HG03521 (cell line): ENCODE data around the gene FTHL17.

Experiments
- ATAC-seq: cut with Tn5 transposase; IDR thresholded peaks from one replicate; pipeline ENCODE4 v1.9.1; 2021; ENCODE audit warnings: mild to moderate bottlenecking, moderate library complexity; ENCODE audit not compliant: unreplicated experiment

The FTHL17 gene

DNA sequence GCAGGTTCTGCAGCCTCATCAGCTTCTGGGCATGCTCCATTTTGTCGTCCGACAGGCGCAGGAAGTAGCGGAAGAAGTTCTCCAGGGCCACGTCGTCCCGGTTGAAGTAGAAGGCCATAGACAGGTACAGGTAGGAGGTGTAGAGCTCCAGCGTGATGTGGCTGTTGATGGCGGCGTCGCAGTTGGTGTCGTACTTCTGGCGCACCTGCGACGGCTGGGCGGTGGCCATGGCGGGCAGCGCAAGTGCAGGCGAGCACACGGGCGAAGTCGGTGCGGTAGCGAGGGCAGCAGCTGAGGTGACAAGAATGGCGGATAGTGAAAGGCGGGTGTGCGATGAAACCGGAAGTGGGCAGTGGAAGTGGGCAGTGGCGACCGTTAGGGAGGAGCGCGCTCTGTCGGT is at the start of gene FTHL17:
Gene FTHL17, minus strand, starts transcription at position 317 of the 400 bp plus-strand sequence. Its CDS starts 88 bp downstream, at position 229.
- no peak for ATAC-seq

DNA sequence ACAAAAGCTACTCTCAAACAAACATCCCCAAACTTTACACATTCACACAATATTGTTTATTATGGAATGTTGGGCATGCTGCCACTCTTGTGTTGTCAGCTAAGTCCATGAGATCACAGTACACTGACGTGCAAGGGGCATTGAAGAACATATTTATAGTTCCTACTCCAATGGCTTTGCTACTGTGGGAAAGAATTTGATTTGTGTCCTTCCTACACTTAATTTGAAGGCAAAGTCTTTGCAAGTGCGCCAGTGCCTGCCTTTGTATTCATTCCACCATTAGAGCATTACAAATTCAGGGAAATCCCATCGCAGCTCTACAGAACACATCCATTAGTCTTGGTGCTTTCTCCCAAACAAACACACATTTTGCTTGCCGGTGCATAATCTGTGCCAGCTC is 45.4 kb upstream of the FTHL17 start:
- ATAC-seq: no peak

DNA sequence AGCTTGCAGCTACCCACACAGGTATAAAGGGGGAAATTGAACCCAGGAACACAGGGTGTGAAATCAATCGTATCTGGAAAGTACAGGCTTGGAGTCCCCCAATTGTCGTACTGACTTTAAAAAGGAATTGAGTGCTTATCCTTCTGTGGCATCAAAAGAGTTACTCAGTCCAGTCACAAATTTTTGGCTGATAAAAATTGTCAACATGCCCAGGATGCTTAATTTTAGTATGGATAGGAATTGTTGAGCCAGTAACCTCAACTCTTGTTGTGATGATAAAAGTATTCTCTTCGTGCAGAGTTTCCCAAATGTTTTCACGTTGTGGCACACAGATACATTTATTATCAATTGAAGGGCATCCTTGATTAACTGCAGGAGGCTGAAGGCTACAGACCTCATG is 43.6 kb upstream of the FTHL17 start:
- no peak for ATAC-seq

DNA sequence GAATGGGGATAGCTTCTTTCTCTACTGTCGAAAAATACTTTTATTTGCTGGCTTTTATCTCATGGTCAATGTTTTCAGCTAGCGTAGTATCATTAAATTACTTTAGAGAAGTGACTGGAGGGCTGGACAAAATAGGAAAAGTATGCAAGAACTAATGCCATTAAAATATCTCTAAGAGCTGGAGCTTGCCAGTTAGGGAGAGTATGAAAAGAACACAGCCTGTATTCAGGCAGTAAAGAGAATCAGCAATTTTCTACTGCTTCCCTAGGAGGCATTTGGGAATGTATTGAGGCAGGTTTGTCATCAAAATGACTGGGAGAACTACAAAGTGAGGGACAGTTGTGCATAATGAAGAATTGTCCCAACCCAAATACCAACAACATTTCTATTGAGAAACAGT is 43.0 kb upstream of the FTHL17 start:
- no peak for ATAC-seq

DNA sequence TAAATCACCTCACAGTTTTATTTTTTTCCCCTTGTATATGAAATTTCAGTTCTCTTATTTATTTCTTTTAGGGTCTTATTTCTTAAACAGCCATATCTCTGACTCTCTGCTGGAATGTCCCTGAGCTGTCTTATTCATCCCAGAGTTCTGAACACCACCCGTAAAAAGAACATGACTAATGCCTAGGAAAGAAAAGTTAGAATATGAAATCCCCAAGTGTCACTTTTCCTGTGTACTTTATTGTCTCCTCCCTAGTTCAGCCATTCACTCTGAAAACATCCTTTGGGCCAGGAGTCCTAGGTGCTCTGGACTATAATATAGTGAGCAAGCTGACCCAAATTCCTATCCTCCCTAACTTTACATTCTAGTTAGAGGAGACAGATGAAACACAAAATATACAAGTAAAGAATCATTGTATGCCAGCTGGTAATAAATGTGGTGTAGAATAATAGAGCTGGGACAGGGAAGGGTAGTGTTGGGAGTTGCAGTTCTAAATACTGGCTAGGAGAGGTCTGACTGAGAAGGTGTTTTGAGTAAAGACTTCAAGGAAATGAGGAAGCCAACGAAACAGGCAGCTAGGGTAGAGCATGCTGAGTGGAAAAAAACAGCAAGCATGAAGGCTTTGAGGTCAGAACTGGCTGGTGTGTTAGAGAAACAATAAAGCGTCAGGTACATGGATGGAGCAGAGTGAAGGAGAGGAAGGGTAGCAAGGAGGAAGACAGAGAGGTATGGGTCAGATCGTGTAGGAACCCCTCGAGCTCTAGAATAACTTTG is 40.6 kb upstream of the FTHL17 start:
- no peak for ATAC-seq

DNA sequence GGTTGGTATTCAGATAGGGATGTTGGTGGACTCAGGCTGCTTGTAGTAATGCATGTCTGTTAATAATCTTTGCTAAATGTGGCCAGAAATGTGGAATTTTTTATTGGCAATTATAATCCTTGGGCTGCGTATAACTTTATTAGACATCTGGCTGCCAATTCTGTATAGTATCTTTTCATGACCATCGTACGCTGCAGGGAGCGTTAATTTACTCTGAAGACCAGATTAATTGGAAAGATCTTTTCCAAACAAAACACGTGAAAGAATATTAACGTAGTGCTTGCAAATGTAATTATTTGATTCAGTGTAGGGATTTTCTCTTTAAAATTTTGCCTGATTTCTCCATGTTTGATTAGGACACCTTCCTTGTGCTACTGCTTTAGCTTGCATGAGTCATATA is 38.8 kb upstream of the FTHL17 start:
- ATAC-seq: no peak

DNA sequence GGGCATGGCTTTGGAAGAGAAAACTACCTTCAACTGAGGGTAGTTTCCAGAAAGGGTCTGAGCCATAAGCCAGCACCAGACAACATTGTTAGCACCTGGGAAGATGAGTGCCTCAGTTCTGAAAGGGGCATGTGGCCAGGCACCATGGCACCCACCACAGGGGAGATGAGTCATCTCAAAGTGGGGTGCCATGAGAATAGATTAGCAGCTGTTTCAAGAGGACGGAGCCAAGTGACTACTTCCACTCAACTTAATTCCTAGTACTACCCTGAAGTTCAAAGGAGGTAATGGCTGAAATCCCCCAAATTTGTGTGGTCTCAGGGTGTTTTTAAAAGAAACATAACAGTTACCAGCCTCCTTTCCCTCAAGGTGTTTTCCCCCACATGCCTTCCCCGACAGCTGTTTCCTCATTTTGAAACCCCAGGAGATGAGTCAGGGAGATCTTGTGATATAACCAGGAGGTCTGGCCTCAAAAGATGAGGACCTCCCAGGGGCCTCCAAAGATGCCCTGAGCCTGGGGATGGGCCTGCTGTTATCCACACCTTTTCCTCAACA is 27.8 kb upstream of the FTHL17 start:
- ATAC-seq: peak; percentile 67

DNA sequence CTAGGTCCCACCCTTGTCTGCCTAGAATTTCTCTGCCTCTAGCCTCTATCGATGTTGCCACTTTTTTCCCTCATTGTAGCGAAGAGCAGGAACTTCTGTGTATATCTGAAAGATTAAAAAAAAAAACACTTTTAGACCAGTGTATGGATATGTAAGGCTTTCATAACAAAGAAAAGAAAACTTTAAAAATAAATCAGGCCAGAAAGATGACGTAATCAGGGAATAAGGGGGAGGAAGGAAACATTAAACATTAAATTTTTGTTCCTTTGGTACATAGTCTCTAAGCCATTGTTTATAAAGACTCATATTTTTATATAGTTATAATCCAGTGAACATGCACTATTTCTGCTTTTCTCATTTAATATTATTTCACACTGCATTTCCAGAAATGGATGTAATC is 26.2 kb upstream of the FTHL17 start:
- ATAC-seq: no peak

DNA sequence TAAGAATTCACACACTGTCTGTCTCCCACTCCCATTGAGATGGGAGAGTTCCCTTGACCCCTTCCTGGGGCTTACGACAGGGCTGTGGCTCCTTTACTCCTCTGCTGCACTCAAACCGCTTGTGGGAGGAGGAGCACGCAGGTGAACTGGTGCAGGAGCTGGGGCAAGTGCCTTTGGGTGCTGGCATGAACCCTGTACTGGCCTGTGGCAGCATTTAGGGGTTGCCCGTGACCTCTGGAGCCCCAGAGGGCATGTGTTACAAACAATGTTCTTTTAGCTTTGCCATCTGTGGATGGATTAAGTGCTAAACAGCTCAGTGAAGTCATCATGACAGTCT is 21.8 kb upstream of the FTHL17 start:
- no peak for ATAC-seq

DNA sequence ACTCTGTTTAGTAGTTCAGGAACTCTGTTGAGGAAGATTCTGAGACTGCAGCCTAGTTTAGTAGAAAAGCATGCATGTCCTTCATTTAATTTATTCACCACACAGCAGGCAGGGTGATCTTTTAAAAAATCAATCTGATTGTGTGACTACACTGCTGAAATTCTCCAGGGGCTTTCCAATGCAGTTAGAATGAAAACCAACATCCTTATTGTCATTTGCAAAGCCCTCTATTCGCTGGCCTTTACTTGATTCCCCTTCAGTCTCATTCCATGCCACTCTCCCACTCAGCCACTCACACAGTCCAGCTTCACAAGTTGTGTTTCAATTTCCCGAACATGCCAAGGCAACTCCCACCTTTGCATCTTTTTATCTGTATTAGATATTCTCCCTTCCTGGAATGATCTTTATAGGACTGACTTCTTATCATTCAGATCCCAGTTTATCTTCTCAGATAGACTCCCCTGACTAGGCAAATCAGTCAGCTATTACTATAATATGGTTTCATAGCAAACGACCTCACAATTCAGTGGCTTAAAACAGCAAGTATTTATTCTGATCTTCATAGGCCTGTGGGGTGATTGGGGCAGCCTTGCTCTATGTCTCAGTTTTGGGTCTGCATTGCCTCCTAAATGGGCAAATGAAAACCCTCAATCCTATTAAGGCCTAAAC is 21.3 kb upstream of the FTHL17 start:
- no peak for ATAC-seq

DNA sequence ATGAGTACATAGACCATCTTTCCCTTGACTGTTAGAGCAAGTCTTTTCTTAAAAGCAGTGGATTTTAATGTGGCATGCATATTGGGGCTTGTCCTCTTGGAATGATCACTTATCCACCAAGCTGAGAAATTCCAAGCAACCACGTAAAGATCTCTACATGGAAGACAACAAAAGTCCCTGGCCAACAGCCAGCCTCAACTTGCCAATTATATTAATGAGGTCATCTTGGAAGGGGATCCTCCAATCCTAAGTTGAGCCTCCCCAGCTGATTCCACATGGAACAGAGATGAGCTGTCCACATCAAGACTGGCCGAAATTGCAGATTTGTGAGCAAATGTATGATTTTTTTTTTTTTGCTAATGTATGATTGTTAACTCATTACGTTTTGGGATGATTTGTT is 20.6 kb upstream of the FTHL17 start:
- no peak for ATAC-seq

DNA sequence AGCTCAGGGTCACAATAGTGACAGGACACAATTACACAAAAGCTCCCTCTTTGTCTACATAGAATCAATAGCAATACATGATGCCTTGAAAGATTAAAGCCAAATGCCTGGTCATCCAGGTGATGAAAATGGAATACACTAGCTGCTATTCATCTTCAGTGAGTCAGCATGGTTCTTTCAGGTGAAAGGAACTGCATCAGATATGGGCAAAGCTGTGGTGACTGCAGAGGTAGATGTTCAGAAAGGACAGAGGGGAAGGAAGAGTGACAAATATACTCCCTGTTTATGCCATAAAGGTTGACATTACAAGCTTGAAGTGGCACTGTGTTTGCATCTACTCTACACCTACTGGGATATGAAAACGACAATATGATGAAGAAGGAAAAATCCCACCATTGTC is 20.0 kb upstream of the FTHL17 start:
- no peak for ATAC-seq

DNA sequence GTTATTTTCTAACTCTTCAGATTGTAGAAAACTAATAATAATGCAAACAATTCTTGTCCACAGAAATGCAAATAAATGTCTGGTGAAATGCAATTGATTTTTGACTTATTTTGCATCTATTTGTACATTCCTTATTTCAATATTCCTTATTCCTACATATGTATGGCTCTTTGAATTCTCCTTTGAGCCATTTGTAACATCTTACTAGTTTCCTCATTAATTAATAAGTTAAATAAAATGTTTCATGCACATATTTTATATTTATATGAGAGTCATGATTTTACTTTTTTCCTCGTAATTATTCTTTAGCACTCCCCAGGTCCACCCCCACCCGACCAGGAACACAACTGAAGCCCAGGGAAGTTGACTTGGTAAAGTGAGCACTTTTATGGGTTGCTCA is 2.7 kb upstream of the FTHL17 start:
- ATAC-seq: no peak

DNA sequence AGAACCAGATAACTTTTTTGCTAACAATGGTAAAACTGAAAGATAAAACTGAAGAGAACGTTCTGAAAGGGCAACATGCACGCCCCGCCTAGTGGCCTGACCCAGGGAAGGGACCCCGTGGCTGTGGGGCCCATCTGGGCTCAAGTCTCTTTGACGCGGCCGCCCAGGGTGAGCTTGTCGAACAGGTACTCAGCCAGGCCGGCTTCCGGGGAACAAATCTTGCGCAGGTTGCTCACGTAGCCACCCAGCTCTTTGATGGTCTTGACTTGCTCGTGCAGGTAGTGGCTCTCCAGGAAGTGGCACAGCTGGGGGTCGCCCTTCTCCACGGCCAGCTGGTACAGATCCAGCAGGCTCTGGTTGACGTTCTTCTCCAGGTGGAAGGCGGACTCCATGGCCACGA is 579 bp downstream of the FTHL17 start:
- no peak for ATAC-seq

DNA sequence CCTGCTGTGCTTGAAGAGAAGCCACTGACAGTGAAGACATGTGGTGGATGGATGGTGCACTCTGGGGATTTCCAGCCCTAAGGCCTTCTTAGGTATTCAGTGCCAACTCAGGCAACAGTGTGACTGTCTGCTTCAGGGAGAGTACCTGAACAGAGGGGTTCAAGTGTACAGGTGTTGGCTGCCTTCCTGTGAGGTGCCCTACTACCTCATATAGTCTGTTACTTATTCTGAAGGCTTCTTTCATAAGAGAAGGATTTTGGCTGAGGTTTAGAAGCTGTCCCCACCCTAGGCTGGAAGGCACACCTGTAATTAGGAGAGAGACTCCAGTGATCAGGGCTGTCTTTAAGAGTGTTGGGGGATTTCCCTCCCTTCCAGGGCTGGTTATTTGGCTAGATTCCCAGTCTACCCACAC is 1.8 kb downstream of the FTHL17 start:
- no peak for ATAC-seq

DNA sequence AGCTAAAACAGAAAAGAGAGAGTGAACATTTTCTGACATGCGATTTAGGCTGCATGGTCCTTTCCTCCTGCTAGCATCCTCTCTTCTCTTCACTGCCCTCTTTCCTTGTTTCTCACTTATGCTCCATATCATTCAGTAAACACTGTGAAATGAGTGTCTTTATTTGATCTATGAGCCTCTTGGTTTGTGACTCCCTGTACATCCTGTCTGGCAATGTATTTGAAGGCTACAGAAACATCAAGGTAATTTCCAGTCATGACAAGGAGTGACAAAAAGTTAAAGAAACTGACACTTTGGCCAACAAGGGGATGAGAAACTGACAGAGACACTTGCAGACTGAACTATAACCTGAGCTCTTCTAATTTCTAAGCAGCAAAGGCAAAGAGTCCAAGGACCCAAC is 8.7 kb downstream of the FTHL17 start:
- ATAC-seq: no peak

DNA sequence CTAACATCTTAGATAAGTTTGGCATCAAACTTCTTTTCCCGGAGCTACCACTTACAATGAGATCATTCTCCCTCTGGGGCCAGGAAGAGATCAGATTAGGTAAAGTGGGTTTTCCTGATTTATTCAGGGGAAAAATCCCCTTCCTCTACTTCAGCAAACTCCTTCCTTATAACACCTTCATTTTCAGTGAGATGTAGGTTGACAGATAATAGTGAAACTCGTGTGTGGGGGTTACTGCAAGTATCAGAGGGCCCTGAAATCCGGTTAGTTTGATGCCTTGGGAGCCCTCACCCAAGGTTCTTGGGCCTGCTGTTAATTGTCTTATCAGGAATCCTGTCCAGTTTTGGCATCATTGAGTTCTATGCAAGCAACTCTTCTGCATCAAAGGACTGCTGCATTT is 10.8 kb downstream of the FTHL17 start:
- peak; percentile 62 for ATAC-seq

DNA sequence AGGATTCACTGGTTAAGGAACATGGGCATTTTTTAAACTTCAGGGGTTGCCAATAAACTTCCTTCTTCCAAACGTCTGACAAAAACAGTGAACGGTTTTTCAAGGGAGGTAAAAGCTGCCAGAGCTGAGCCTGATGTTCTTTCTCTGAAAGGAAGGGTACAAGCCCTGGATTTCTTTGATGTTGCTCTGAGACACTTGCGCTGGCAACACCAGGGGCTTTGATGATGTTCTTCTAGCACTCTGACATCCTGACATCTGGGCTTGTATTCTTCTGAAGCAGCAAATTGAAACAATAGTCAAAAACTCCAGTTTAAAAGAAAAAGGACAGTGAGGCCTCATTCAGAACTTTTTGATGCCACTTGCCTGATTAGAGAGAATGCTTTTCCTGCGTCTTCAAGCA is 11.8 kb downstream of the FTHL17 start:
- no peak for ATAC-seq

DNA sequence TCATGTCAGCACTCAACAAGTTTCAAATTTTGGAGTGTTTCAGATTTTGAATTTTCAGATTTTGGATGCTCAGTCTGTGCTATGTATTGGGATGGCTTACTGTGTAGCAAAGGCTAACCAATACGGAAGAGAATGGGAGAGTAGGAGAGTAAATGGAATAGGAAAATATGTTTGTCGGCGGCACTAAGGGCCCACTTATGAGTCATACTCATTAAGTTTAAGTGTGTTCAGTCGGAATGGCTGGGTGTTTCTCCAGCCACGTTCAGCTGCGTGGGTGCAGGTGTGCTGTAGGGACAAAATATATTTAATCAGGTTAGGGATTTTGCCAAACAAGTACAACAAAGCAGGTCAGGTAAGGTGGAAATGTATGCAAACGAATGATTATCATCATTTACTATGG is 13.6 kb downstream of the FTHL17 start:
- no peak for ATAC-seq

DNA sequence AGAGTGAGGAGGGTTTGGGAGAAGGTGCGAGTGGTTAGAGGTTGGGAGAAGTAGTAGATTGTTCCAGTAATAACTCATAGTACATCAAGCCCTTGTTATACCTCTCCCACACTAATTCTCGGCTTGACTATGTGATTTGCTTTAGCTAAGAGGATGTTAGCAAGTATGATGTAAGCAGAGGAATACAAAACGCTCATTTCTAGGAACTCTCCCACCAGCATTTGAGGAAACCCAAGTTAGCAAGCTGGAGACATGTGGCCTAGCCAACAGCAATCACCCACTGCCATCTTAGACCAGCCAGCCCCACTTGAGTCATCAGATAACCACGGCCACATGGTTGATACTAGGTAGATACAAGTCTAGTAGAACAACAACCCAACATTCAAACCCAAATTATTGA is 14.2 kb downstream of the FTHL17 start:
- ATAC-seq: no peak

DNA sequence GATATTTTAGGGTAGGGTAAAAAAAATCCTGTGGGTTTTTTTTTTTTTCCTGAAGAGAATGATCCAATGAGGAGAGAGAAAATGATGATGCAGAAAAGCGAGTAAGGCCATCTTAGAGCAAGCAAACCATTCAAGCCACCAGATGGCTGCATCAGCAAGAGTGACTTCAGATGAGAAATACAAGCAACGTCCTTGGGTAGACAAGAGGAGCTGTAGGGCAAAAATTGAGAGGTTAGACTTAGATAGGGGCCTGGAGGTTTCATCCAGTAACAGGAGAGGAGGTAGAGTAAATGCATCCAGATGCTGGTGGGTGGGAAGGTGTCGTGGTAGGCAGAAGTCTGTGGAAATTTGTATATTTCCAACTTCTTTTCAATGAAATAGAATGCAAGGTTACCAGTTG is 14.6 kb downstream of the FTHL17 start:
- ATAC-seq: no peak

DNA sequence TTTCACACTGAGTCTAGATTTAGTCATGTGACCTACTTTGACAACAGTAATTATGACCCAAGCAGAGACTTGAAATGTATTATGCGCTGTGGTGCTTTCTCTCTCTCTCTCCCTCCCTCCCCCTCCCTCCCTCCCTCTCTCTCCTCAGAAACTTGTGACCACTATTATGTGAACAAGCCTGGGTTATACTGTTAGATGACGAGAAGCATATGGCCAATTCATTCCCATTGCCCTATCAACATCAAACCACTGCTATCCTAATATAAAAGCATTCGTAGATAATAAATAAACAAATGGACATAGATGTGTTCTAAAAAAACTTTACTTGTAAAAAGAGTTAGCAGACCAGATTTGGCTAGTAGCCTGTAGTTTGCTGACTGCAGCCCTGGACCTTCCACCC is 18.2 kb downstream of the FTHL17 start:
- ATAC-seq: no peak

DNA sequence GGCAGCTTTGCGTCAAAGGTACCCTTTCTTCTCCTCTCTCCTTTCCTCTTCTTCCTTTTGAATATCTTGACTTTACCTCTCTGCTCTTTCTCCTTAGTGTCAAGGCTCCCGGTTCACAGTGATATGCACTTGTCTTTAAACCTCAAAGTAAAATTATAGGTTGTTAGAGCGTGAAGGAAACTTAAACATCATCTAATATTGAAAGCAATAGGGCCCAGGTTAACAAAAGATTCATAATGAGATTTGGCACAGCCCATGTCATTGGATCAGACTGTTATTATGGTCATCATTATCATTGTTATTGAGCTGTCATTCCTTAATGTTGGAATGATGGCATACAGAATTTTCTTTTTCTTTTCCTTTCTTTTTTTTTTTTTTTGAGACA is 32.5 kb downstream of the FTHL17 start:
- no peak for ATAC-seq
